H9 (cell line): ENCODE data around the gene NEURL1. TPM values are rescaled to one million over a fixed set of nuclear protein-coding genes. Genes with fewer than 3 reads are reported as not detected.

Experiments used
- DNase-seq: peaks from one replicate; pipeline ENCODE4 v3.0.0-alpha.2; 2017
- H2AFZ ChIP-seq: one replicate; pipeline ENCODE4 v1.6.1; 2013; ENCODE audit warnings: mild to moderate bottlenecking, low read length, control low read depth, moderate library complexity
- H2AK5ac ChIP-seq: 2 replicates; pipeline ENCODE4 v1.6.1; 2013; ENCODE audit warnings: low read length, control low read depth, mixed read lengths; ENCODE audit not compliant: insufficient read length
- H2BK120ac ChIP-seq: one replicate; pipeline ENCODE4 v1.6.1; 2013; ENCODE audit warnings: low read depth, mild to moderate bottlenecking, low read length, control low read depth, inconsistent platforms; ENCODE audit not compliant: poor library complexity, severe bottlenecking
- H2BK12ac ChIP-seq: 2 replicates; pipeline ENCODE4 v1.6.1; 2013; ENCODE audit warnings: low read length, control low read depth, mixed read lengths, low read depth; ENCODE audit not compliant: insufficient read length
- H2BK15ac ChIP-seq: 2 replicates; pipeline ENCODE4 v1.6.1; 2013; ENCODE audit warnings: low read depth, low read length, control low read depth
- H2BK20ac ChIP-seq: one replicate; pipeline ENCODE4 v1.6.1; 2013; ENCODE audit warnings: low read depth, mild to moderate bottlenecking, low read length, control low read depth, inconsistent platforms; ENCODE audit not compliant: poor library complexity, severe bottlenecking
- H2BK5ac ChIP-seq: 2 replicates; pipeline ENCODE4 v1.6.1; 2013; ENCODE audit warnings: low read length, control low read depth, mixed read lengths; ENCODE audit not compliant: insufficient read length
- H3K14ac ChIP-seq: 2 replicates; pipeline ENCODE4 v1.6.1; 2013; ENCODE audit warnings: low read length, control low read depth; ENCODE audit not compliant: insufficient read depth
- H3K18ac ChIP-seq: 2 replicates; pipeline ENCODE4 v1.6.1; 2013; ENCODE audit warnings: low read depth, mild to moderate bottlenecking, mixed read lengths, low read length, control low read depth; ENCODE audit not compliant: insufficient read length
- H3K23ac ChIP-seq: 2 replicates; pipeline ENCODE4 v1.6.1; 2013; ENCODE audit warnings: low read length, control low read depth, mixed read lengths, low read depth; ENCODE audit not compliant: insufficient read length
- H3K23me2 ChIP-seq: 2 replicates; pipeline ENCODE4 v1.6.1; 2013; ENCODE audit warnings: low read depth, mild to moderate bottlenecking, mixed read lengths, low read length, control low read depth; ENCODE audit not compliant: insufficient read length, poor library complexity, severe bottlenecking
- H3K27ac ChIP-seq: 2 replicates; pipeline ENCODE4 v1.5.1; 2013; ENCODE audit warnings: low read length, control low read depth, mixed read lengths, low read depth; ENCODE audit not compliant: insufficient read length
- H3K27me3 ChIP-seq: 2 replicates; pipeline ENCODE4 v1.6.1; 2013; ENCODE audit warnings: low read length, control low read depth, inconsistent platforms; ENCODE audit not compliant: insufficient read depth
- H3K4ac ChIP-seq: 2 replicates; pipeline ENCODE4 v1.6.1; 2013; ENCODE audit warnings: low read depth, mild to moderate bottlenecking, control low read depth, inconsistent platforms, low read length, moderate library complexity
- H3K4me1 ChIP-seq: 2 replicates; pipeline ENCODE4 v1.6.1; 2013; ENCODE audit warnings: low read length, control low read depth, inconsistent platforms; ENCODE audit not compliant: insufficient read depth
- H3K4me2 ChIP-seq: 2 replicates; pipeline ENCODE4 v1.6.1; 2013; ENCODE audit warnings: low read length, control low read depth, mixed read lengths; ENCODE audit not compliant: insufficient read length, insufficient read depth
- H3K56ac ChIP-seq: 2 replicates; pipeline ENCODE4 v1.6.1; 2013; ENCODE audit warnings: low read depth, mild to moderate bottlenecking, mixed read lengths, low read length, control low read depth; ENCODE audit not compliant: insufficient read length
- H3K79me1 ChIP-seq: 2 replicates; pipeline ENCODE4 v1.6.1; 2013; ENCODE audit warnings: low read depth, mild to moderate bottlenecking, moderate library complexity, low read length, control low read depth, inconsistent platforms; ENCODE audit not compliant: insufficient read depth, poor library complexity, severe bottlenecking
- H3K79me2 ChIP-seq: 2 replicates; pipeline ENCODE4 v1.6.1; 2013; ENCODE audit warnings: low read length, control low read depth, inconsistent platforms; ENCODE audit not compliant: insufficient read depth
- H3K9ac ChIP-seq: 2 replicates; pipeline ENCODE4 v1.6.1; 2013; ENCODE audit warnings: low read length, control low read depth, mixed read lengths; ENCODE audit not compliant: insufficient read length; ENCODE audit errors: extremely low read depth
- H3K9me3 ChIP-seq: one replicate; pipeline ENCODE4 v1.6.1; 2013; ENCODE audit warnings: low read depth, low read length, inconsistent platforms; ENCODE audit not compliant: control insufficient read depth
- H3T11ph ChIP-seq: one replicate; pipeline ENCODE4 v1.6.1; 2013; ENCODE audit warnings: mild to moderate bottlenecking, low read length, control low read depth, inconsistent platforms
- H4K20me1 ChIP-seq: one replicate; pipeline ENCODE4 v1.6.1; 2013; ENCODE audit not compliant: control insufficient read depth, insufficient read length, insufficient read depth
- H4K5ac ChIP-seq: 2 replicates; pipeline ENCODE4 v1.6.1; 2013; ENCODE audit warnings: low read depth, mild to moderate bottlenecking, mixed read lengths, low read length, control low read depth; ENCODE audit not compliant: insufficient read length
- H4K8ac ChIP-seq: replicated peaks from 2 replicates; pipeline ENCODE4 v1.6.1; 2013; ENCODE audit warnings: low read length, control low read depth, mixed read lengths, low read depth; ENCODE audit not compliant: insufficient read length
- H4K91ac ChIP-seq: 2 replicates; pipeline ENCODE4 v1.6.1; 2013; ENCODE audit warnings: low read depth, mild to moderate bottlenecking, moderate library complexity, mixed read lengths, low read length, control low read depth; ENCODE audit not compliant: insufficient read length
- H3K27ac Mint-ChIP-seq, 3 experiments: 2 replicates in 2 of 3; 3 replicates in 1 of 3; pipeline ENCODE4 v1.8.0; 2020 to 2021; ENCODE audit warnings: mixed read lengths in 3 of 3, mild to moderate bottlenecking in 1 of 3, moderate library complexity in 1 of 3
- H3K27me3 Mint-ChIP-seq: 2 replicates; pipeline ENCODE4 v1.8.0; 2021; ENCODE audit warnings: low read depth, mild to moderate bottlenecking, moderate library complexity, mixed read lengths
- H3K36me3 Mint-ChIP-seq, 3 experiments: 2 replicates in 2 of 3; 3 replicates in 1 of 3; pipeline ENCODE4 v1.8.0; 2020 to 2021; ENCODE audit warnings: low read depth in 3 of 3, mixed read lengths in 3 of 3; ENCODE audit not compliant: insufficient read depth in 1 of 3
- H3K4me1 Mint-ChIP-seq, 2 experiments: 2 replicates each; pipeline ENCODE4 v1.8.0; 2020; ENCODE audit warnings: mixed read lengths in 2 of 2
- H3K4me3 Mint-ChIP-seq, 2 experiments: 2 replicates in 1 of 2; 3 replicates in 1 of 2; pipeline ENCODE4 v1.8.0; 2020 to 2021; ENCODE audit warnings: mild to moderate bottlenecking in 2 of 2, mixed read lengths in 2 of 2, moderate library complexity in 1 of 2
- H3K9me3 Mint-ChIP-seq, 2 experiments: 2 replicates in 1 of 2; 3 replicates in 1 of 2; pipeline ENCODE4 v1.8.0; 2020; ENCODE audit warnings: mild to moderate bottlenecking in 2 of 2, mixed read lengths in 2 of 2, moderate library complexity in 1 of 2
- CTCF ChIP-seq: fragments of 200-600 bp; sonication (generic); conservative IDR thresholded peaks from 3 replicates; pipeline ENCODE4 v1.8.0; 2021; ENCODE audit warnings: antibody characterized with exemption, mild to moderate bottlenecking
- WGBS: extraction: QIAGEN DNeasy Blood & Tissue Kit; methylation state at CpG from one replicate; pipeline ENCODE4 v1.1.7; 2013; ENCODE audit warnings: missing lambda C conversion rate, low lambda C conversion rate, mixed read lengths; ENCODE audit not compliant: insufficient read length; ENCODE audit errors: extremely low coverage; 5-methylcytosine and 5-hydroxymethylcytosine counted together
- total RNA-seq: library from RNA; stranded (reverse); gene quantifications from 2 replicates; pipeline ENCODE4 v1.2.1, GENCODE V29; 2021

Gene NEURL1
- total RNA-seq, 1 experiment from 2014 or later, result 1.2 TPM

DNA sequence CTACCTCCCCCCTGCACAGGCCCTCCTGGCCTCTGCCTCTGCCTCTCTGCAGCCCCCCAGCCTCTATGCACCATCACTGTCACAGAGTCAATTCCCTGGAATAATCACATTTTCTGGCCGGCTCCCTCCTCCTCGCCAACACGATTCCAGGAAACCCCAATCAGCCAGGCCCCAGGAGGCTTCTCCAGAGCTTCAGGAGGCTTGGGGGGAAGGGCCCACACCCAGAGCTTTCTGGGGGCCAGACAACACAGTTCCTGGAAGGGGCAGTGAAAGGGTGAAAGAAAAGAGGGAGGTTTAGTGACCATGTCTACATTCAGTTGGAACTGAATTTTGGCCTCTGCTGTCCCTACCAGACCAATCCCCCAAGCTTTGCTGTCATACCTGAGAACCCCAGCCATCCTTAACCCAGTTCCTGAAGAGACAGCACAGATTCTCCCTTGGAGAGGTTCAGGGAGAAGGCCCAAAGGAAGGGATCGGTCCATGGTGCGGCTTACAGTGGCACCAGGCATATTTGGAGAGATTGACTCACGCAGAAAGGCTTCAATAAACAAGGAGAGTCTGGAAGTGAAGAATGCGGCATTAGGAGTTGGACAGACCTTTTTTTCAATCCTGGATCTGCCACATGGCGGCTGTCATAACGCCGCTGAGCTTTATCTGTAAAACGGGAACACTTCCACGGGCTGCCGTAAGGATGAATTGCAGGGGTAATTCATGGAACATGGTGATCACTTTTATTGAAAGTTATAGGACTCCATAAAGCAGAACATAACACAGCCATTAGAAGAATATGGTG, 89.0 kb downstream of the NEURL1 start:
- no peak overlapping the region for H2BK5ac ChIP-seq
- H3K79me2 ChIP-seq, result no peaks in the 10 kb centered on the region
- TF ChIP-seq CTCF, result no peak
- no peaks in the 10 kb centered on the region for H3K27me3 ChIP-seq
- Mint-ChIP-seq H3K4me1 (no peaks in the 10 kb centered on the region), H3K9me3 (peaks cover 0 to 5% of the 10 kb centered on the region in 2 experiments; a peak in 3 of 5 replicates), H3K27ac (no peak overlapping the region), H3K27me3 (peaks cover 1% of the 10 kb centered on the region; the same call in 1 of the 2 replicates), H3K4me3 (no peak overlapping the region), H3K36me3 (peaks cover 0 to 2% (median 0%) of the 10 kb centered on the region in 3 experiments; a peak in 1 of 7 replicates)
- H3T11ph ChIP-seq, result no peak overlapping the region
- no peak overlapping the region for H2BK20ac ChIP-seq
- H3K79me1 ChIP-seq, result no peaks in the 10 kb centered on the region
- H4K20me1 ChIP-seq, result no peaks in the 10 kb centered on the region
- H3K9ac ChIP-seq, result no peak overlapping the region
- H3K23ac ChIP-seq, result no peak overlapping the region
- H2BK120ac ChIP-seq, result no peak overlapping the region
- H3K27ac ChIP-seq, result no peak overlapping the region
- no peak overlapping the region for H4K91ac ChIP-seq
- no peak for DNase-seq
- H3K4me2 ChIP-seq, result no peak overlapping the region
- H4K8ac ChIP-seq, result no peak overlapping the region
- no peak overlapping the region for H3K56ac ChIP-seq
- H2AFZ ChIP-seq, result no peak overlapping the region
- no CpG with 5 or more reads among the region's 13 CpGs for WGBS
- no peaks in the 10 kb centered on the region for H3K4me1 ChIP-seq
- no peaks in the 10 kb centered on the region for H3K23me2 ChIP-seq
- no peak overlapping the region for H4K5ac ChIP-seq
- H3K18ac ChIP-seq, result no peak overlapping the region
- no peak overlapping the region for H3K14ac ChIP-seq
- H2AK5ac ChIP-seq, result no peak overlapping the region
- no peak overlapping the region for H2BK12ac ChIP-seq
- H3K9me3 ChIP-seq, result no peaks in the 10 kb centered on the region
- no peak overlapping the region for H2BK15ac ChIP-seq
- H3K4ac ChIP-seq, result no peak overlapping the region
